ENCODE results near the gene PLAC8L1.

- TF ChIP-seq CTCF (IDR thresholded peaks at IDR 0.05; ENCODE audit: control extremely low read depth in 1 of 3, insufficient read depth in 1 of 3, low read depth in 1 of 3, low read length in 3 of 3) (no peak), MAFK (IDR thresholded peaks at IDR 0.05; ENCODE audit: low read depth, low read length) (no peak), EZH2 (IDR thresholded peaks at IDR 0.05; ENCODE audit: low read depth, low read length, severe bottlenecking) (no peak)
Observed at GRCh38 chr5:146151970-146152369, 46.6 kb upstream of the PLAC8L1 start.

Measured in H1 (cell line).